Erythroblast (primary cell): ENCODE results near the gene GJB4.
"Not testable (repeated sequence)": the region's sequence is repeated elsewhere in the genome, so short reads cannot be mapped to it uniquely, and the experiment has no call there.

Experiments
- DNase-seq, 2 experiments: peaks; one replicate each; lab custom pipeline; 2025; lab: John Stamatoyannopoulos, UW
- GATA1 ChIP-seq: IDR thresholded peaks from 2 replicates; pipeline ENCODE4 v1.6.1; 2011; ENCODE audit warnings: low read depth, mild to moderate bottlenecking, control low read depth, low read length, moderate library complexity
- POLR2A ChIP-seq: IDR thresholded peaks from 2 replicates; pipeline ENCODE4 v1.6.1; 2011; ENCODE audit warnings: mild to moderate bottlenecking, low read length

GJB4 gene

GRCh38 chr1:34758751-34759150 lies 789 bp upstream of the GJB4 start:
- DNase-seq = no peak
- TF ChIP-seq POLR2A = no peak
- no peak for TF ChIP-seq GATA1

DNA sequence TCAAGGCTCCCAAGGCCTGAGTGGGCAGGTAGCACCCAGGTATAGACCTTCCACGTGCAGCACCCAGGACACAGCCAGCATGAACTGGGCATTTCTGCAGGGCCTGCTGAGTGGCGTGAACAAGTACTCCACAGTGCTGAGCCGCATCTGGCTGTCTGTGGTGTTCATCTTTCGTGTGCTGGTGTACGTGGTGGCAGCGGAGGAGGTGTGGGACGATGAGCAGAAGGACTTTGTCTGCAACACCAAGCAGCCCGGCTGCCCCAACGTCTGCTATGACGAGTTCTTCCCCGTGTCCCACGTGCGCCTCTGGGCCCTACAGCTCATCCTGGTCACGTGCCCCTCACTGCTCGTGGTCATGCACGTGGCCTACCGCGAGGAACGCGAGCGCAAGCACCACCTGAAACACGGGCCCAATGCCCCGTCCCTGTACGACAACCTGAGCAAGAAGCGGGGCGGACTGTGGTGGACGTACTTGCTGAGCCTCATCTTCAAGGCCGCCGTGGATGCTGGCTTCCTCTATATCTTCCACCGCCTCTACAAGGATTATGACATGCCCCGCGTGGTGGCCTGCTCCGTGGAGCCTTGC lies 1.7 kb downstream of the GJB4 start:
- TF ChIP-seq GATA1 (no peak), POLR2A (no peak)
- no peak for DNase-seq

DNA sequence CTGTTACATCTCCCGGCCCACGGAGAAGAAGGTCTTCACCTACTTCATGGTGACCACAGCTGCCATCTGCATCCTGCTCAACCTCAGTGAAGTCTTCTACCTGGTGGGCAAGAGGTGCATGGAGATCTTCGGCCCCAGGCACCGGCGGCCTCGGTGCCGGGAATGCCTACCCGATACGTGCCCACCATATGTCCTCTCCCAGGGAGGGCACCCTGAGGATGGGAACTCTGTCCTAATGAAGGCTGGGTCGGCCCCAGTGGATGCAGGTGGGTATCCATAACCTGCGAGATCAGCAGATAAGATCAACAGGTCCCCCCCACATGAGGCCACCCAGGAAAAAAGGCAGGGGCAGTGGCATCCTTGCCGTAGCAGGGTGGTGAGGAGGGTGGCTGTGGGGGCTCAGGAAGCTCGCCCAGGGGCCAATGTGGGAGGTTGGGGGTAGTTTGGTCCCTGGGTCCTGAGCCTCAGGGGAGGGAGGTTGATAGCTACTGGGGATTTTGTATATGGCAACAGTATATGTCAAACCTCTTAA lies 2.3 kb downstream of the GJB4 start:
- TF ChIP-seq GATA1 (no peak), POLR2A (no peak)
- no peak for DNase-seq

- no peak for DNase-seq
- TF ChIP-seq POLR2A (no peak), GATA1 (no peak)
These were observed 3.1 kb downstream of the GJB4 start for GRCh38 chr1:34762474-34763141.

GRCh38 chr1:34763142-34763781 lies 3.7 kb downstream of the GJB4 start:
- TF ChIP-seq POLR2A (no peak), GATA1 (no peak)
- no peak for DNase-seq

DNA sequence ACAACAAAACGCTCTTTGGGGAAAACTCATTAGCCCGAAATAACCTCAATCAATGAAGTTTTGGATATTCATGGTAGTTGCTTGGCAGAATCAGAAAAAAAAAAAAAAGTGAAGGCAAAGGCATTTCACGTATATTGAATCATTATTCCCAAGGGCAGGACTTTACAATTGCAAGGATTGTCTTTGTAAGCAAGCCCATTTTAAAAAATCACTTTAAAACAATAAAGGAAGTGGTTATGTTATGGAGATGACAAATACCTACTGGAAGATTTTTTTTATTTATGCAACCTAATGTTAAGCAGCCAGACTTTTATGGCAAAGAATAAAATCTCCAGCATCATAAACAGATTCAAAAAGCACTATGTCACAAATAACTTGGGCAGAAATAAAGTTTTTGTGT lies 9.3 kb downstream of the GJB4 start:
- no peak for DNase-seq
- TF ChIP-seq POLR2A (no peak), GATA1 (no peak)

- TF ChIP-seq POLR2A (no peak), GATA1 (no peak)
- DNase-seq = no peak
These were observed 11.5 kb downstream of the GJB4 start for GRCh38 chr1:34770891-34771504.

DNA sequence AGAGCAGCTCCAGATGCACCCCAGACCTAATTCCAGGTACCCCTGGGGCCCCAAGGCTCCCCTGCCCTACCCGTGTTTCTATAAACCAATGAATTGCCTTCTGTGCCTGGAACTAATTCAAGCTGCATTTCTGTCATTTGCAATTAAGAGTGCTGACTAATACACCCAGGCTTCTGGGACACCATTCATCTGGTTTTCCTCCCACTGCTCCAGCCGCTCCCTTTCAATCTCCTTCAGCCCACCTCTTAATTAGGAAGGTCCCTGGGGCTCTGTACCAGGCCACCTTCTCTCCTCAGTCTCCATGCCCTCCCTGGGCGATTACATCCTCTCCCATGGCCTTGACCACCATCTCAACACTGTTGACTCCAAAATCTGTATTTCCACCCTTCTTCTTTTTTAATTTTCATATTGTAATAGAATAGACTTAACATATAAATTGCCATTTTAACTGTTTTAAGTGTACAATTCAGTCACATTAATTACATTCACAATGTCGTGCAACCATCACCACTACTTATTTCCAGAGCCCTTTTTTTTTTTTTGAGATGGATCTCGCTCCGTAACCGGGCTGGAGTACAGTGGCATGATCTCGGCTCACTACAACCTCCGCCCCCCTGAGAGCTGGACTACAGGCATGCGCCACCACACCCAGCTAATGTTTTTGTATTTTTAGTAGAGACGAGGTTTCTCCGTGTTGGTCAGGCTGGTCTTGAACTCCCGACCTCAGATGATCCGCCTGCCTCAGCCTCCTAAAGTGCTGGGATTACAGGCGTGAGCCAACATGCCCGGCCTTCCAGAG lies 12.2 kb downstream of the GJB4 start:
- no peak for TF ChIP-seq GATA1
- no peak for TF ChIP-seq POLR2A
- no peak for DNase-seq

GRCh38 chr1:34773114-34773513 lies 13.6 kb downstream of the GJB4 start:
- DNase-seq = not testable (repeated sequence)

DNA sequence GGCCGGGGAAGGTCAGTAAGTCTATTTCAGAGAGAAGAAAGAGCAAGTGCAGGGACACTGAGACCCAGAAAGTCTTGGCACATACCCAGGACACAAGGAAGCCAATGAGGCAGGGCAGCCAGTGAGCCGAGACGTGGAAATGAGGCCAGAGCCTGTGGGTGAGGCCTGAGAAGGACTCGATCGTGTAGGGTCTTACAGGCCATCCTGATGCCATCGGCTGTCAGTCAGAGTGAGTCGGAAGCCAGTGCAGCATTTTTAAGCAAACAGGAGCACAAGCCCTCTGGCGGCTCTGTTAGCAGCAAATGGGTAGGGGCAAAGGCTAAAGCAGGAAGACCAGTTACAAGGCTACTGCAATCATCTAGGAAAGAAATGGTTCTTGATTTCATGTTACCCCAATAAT lies 15.4 kb downstream of the GJB4 start:
- TF ChIP-seq GATA1 (no peak), POLR2A (no peak)
- DNase-seq = no peak

DNA sequence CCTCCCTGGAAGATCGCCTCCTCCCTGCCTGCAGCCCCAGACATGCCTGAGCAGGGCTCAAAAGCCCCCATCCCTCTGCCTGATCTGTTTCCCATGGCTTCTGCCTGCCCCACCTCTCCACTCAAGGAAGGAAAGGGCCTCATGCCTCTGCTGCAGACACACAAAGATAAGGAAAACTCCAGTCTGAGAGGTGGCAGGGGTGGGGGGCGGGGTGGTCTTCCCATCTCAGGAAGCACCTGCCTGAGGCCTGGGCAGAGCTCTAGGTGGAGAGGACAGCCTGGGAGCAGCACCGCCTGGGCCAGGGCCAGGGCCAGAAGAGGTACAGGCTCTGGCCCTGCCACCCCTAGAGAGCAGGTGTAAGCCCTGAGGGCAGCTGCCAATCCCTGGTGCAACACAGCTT lies 17.4 kb downstream of the GJB4 start:
- DNase-seq = no peak
- TF ChIP-seq GATA1 = no peak
- TF ChIP-seq POLR2A = no peak

- TF ChIP-seq GATA1 (no peak), POLR2A (no peak)
- no peak for DNase-seq
These were observed 18.2 kb downstream of the GJB4 start for GRCh38 chr1:34777519-34778321.

DNA sequence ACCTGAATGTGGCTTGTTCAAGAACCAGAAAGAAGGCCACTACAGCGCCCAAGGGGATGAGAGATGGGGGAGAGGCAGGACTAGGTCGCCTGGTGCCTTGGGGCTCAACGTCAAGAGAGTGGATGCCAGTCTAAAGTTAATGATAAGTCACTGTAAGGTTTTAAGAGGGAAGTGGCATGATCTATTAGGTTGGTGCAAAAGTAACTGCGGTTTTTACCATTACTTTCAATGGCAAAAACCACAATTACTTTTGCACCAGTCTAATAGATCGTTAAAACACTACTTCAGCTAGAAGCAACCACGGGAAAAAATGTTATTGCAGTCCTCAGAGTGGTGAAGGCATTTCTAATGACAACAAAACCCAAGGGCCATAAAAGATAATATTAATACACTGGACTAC lies 18.8 kb downstream of the GJB4 start:
- DNase-seq = no peak
- TF ChIP-seq POLR2A = no peak
